ENCODE results near the gene SEC11C.
"Not testable (repeated sequence)": the region's sequence is repeated elsewhere in the genome, so short reads cannot be mapped to it uniquely, and the experiment has no call there.

SEC11C gene

GRCh38 chr18:59139291-59139614 lies 431 bp upstream of the SEC11C start:
- Mint-ChIP-seq H3K27ac (peak overlapping the region; percentile 100), H3K9me3 (no peaks in the 10 kb centered on the region), H3K4me1 (ENCODE audit: low read depth) (peaks cover 44% of the 10 kb centered on the region), H3K27me3 (peaks cover 15% of the 10 kb centered on the region), H3K4me3 (peak overlapping the region; percentile 94), H3K36me3 (ENCODE audit: low read depth) (peaks cover 13% of the 10 kb centered on the region)
- DNase-seq: peak; percentile 95

GRCh38 chr18:59140302-59140885 lies 710 bp downstream of the SEC11C start:
- Mint-ChIP-seq H3K27me3 (peaks cover 8% of the 10 kb centered on the region), H3K4me3 (peak overlapping the region; percentile 94), H3K36me3 (ENCODE audit: low read depth) (peaks cover 13% of the 10 kb centered on the region), H3K4me1 (ENCODE audit: low read depth) (peaks cover 54% of the 10 kb centered on the region), H3K27ac (peak overlapping the region; percentile 100), H3K9me3 (no peaks in the 10 kb centered on the region)
- no peak for DNase-seq

GRCh38 chr18:59141294-59142068 lies 1.8 kb downstream of the SEC11C start:
- no peak for DNase-seq
- H3K27me3 Mint-ChIP-seq: no peaks in the 10 kb centered on the region
- no peaks in the 10 kb centered on the region for H3K9me3 Mint-ChIP-seq
- H3K4me1 Mint-ChIP-seq (ENCODE audit: low read depth): peaks cover 64% of the 10 kb centered on the region
- peak overlapping the region; percentile 100 for H3K27ac Mint-ChIP-seq
- H3K4me3 Mint-ChIP-seq: peak overlapping the region; percentile 94
- H3K36me3 Mint-ChIP-seq (ENCODE audit: low read depth): peaks cover 20% of the 10 kb centered on the region

DNA sequence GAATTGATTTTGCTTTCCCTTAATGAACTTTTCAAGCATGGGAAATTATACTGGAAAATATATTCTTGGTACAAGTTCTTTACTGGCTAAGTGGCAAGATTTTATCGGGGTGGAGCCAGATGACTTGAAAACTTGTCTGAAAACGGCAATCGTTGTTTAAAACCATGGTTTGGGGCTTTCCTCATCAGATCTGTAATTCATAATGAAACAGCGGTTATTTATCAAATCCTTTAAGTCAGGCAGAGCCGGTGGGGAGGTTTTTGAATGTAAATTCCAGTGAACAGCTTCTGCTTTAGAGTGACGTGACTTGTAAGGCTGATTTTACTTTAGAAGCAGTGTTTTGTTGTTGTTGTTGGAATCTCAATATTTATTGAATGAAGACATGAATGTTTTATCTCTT lies 2.6 kb downstream of the SEC11C start:
- peaks cover 68% of the 10 kb centered on the region for H3K4me1 Mint-ChIP-seq (ENCODE audit: low read depth)
- DNase-seq: no peak
- H3K27me3 Mint-ChIP-seq: no peaks in the 10 kb centered on the region
- no peaks in the 10 kb centered on the region for H3K9me3 Mint-ChIP-seq
- peak overlapping the region; percentile 100 for H3K27ac Mint-ChIP-seq
- H3K36me3 Mint-ChIP-seq (ENCODE audit: low read depth): peaks cover 25% of the 10 kb centered on the region
- H3K4me3 Mint-ChIP-seq: peak overlapping the region; percentile 94

- Mint-ChIP-seq H3K4me1 (ENCODE audit: low read depth) (peaks cover 73% of the 10 kb centered on the region), H3K27ac (peak overlapping the region; percentile 100), H3K36me3 (ENCODE audit: low read depth) (peaks cover 29% of the 10 kb centered on the region), H3K4me3 (peak overlapping the region; percentile 94)
- H3K9me3 Mint-ChIP-seq, DNase-seq, H3K27me3 Mint-ChIP-seq: not testable (repeated sequence)
Measured at GRCh38 chr18:59142800-59143416, 3.2 kb downstream of the SEC11C start.

DNA sequence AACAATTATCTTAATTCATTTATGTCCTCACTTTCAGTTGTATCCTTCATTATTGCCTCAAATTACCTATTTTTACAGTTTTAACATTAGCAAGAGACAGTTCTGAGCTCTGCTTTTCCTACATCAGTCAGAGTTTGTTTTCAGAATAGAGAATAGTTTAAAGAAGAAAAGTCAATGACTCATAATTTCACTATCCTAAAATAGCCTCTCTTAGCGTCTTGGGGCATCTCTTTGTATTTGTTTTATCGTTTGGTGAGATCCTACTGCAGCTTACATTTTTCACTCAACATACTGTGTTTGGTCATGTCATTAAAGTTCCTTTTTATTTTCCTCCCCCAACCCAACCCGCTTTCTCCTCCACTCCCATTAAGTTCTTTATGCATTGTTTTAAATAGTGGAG lies 3.8 kb downstream of the SEC11C start:
- Mint-ChIP-seq H3K9me3 (no peaks in the 10 kb centered on the region), H3K27ac (peak overlapping the region; percentile 100), H3K4me3 (peak overlapping the region; percentile 94), H3K36me3 (ENCODE audit: low read depth) (peaks cover 33% of the 10 kb centered on the region), H3K27me3 (no peaks in the 10 kb centered on the region), H3K4me1 (ENCODE audit: low read depth) (peaks cover 76% of the 10 kb centered on the region)
- no peak for DNase-seq

GRCh38 chr18:59144483-59144882 lies 4.8 kb downstream of the SEC11C start:
- H3K4me3 Mint-ChIP-seq: no peak overlapping the region
- H3K27me3 Mint-ChIP-seq: no peaks in the 10 kb centered on the region
- peaks cover 79% of the 10 kb centered on the region for H3K4me1 Mint-ChIP-seq (ENCODE audit: low read depth)
- peaks cover 41% of the 10 kb centered on the region for H3K36me3 Mint-ChIP-seq (ENCODE audit: low read depth)
- no peaks in the 10 kb centered on the region for H3K9me3 Mint-ChIP-seq
- no peak overlapping the region for H3K27ac Mint-ChIP-seq
- no peak for DNase-seq

DNA sequence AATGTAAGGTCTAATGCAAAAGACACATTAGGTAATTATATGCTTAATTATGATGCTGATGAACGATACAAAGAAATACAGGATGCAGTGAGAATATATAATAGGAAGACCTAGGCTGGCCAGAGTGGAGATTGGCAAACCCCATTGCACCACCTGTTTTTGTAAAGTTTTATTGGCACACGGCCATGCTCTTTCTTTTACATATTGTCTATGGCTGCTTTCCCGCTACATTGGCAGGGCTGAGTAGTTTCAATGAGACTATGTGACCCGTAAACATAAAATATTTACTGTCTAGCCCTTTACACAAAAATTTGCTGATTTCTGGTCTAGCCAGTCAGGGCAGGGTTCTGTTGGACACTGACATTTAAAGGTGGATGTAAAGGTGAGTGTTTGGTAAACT lies 5.4 kb downstream of the SEC11C start:
- DNase-seq: no peak
- Mint-ChIP-seq H3K27ac (no peak overlapping the region), H3K9me3 (no peaks in the 10 kb centered on the region), H3K27me3 (no peaks in the 10 kb centered on the region), H3K36me3 (ENCODE audit: low read depth) (peaks cover 44% of the 10 kb centered on the region), H3K4me3 (no peak overlapping the region), H3K4me1 (ENCODE audit: low read depth) (peaks cover 83% of the 10 kb centered on the region)

- Mint-ChIP-seq H3K4me1 (ENCODE audit: low read depth) (peaks cover 63% of the 10 kb centered on the region), H3K27ac (peak overlapping the region; percentile 50), H3K36me3 (ENCODE audit: low read depth) (peaks cover 67% of the 10 kb centered on the region), H3K9me3 (no peaks in the 10 kb centered on the region), H3K4me3 (no peak overlapping the region), H3K27me3 (no peaks in the 10 kb centered on the region)
- DNase-seq: no peak
Measured at GRCh38 chr18:59148192-59148591, 8.5 kb downstream of the SEC11C start.

DNA sequence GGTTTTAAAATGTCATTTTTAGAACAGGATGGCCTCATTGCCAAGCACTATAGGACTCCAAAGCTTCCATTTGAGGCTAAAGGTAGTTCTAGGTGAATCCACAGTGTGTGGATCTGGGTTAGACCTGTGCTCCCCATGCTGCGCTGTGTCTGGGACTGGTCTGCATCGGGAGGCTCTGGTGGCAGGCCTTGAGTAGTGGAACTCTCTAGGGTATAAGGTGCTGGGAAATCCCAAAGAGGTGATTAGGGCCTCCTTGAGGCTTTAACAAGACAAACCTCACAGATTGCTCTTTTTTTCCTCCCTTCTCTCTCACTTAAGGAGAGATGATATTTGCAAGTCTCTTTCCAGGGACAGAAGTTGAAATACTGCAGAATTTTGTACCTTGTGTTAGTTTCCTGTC lies 9.3 kb downstream of the SEC11C start:
- Mint-ChIP-seq H3K4me3 (no peak overlapping the region), H3K36me3 (ENCODE audit: low read depth) (peaks cover 72% of the 10 kb centered on the region), H3K9me3 (no peaks in the 10 kb centered on the region), H3K27ac (peak overlapping the region; percentile 81), H3K4me1 (ENCODE audit: low read depth) (peaks cover 56% of the 10 kb centered on the region), H3K27me3 (no peaks in the 10 kb centered on the region)
- no peak for DNase-seq

GRCh38 chr18:59149416-59149815 lies 9.7 kb downstream of the SEC11C start:
- Mint-ChIP-seq H3K4me3 (no peak overlapping the region), H3K9me3 (no peaks in the 10 kb centered on the region), H3K4me1 (ENCODE audit: low read depth) (peaks cover 52% of the 10 kb centered on the region), H3K36me3 (ENCODE audit: low read depth) (peaks cover 76% of the 10 kb centered on the region), H3K27ac (peak overlapping the region; percentile 81), H3K27me3 (no peaks in the 10 kb centered on the region)
- DNase-seq: no peak

DNA sequence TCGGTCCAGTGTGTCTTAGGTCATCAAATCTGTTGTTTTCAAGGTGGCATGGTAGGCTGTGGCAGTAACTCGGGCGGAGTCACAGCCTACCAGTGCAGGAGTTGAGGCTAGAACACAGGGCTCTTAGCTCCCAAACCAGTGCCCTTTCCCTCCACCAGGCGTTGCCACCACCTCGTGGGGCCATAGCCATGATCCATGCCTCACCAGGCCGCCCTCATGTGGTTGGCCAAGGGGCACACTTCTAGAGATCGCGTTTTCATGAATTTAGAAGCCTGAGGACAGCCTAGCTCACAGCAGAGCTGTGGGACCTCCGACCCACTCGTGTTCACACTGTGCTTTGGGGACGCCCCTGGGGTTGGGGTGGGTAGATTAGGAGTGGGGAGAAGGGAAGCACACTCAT lies 10.6 kb downstream of the SEC11C start:
- Mint-ChIP-seq H3K9me3 (no peaks in the 10 kb centered on the region), H3K4me3 (no peak overlapping the region), H3K36me3 (ENCODE audit: low read depth) (peaks cover 84% of the 10 kb centered on the region), H3K4me1 (ENCODE audit: low read depth) (peaks cover 45% of the 10 kb centered on the region), H3K27ac (no peak overlapping the region), H3K27me3 (no peaks in the 10 kb centered on the region)
- DNase-seq: no peak

- no peaks in the 10 kb centered on the region for H3K9me3 Mint-ChIP-seq
- H3K4me3 Mint-ChIP-seq: no peak overlapping the region
- no peak overlapping the region for H3K27ac Mint-ChIP-seq
- H3K4me1 Mint-ChIP-seq (ENCODE audit: low read depth): peaks cover 9% of the 10 kb centered on the region
- H3K27me3 Mint-ChIP-seq: no peaks in the 10 kb centered on the region
- H3K36me3 Mint-ChIP-seq (ENCODE audit: low read depth): peaks cover 94% of the 10 kb centered on the region
- DNase-seq: no peak
Measured at GRCh38 chr18:59155153-59155552, 15.5 kb downstream of the SEC11C start.

GRCh38 chr18:59156316-59156715 lies 16.6 kb downstream of the SEC11C start:
- DNase-seq: no peak
- no peak overlapping the region for H3K4me3 Mint-ChIP-seq
- H3K27ac Mint-ChIP-seq: no peak overlapping the region
- H3K36me3 Mint-ChIP-seq (ENCODE audit: low read depth): peaks cover 90% of the 10 kb centered on the region
- H3K4me1 Mint-ChIP-seq (ENCODE audit: low read depth): no peaks in the 10 kb centered on the region
- no peaks in the 10 kb centered on the region for H3K27me3 Mint-ChIP-seq
- H3K9me3 Mint-ChIP-seq: no peaks in the 10 kb centered on the region

DNA sequence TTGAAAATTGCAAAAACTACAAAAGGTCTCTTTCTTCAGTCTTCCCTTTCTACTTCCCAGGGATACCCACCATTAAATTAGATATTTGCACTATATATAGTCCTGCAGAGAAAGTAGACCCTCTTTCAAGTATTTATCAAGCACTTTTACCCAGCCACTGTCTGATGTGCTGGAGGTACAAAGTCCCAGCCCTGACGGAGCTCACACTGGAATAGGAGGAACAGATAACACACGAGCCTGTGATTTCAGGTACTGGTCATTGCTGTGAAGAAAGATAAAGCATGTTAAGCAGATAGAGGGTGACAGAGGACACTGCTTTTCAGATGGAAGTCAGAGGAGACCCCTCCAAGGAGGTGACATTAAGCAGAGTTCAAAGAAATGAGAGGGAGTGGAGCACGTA lies 19.6 kb downstream of the SEC11C start:
- DNase-seq: no peak
- H3K4me3 Mint-ChIP-seq: no peak overlapping the region
- H3K4me1 Mint-ChIP-seq (ENCODE audit: low read depth): no peaks in the 10 kb centered on the region
- H3K9me3 Mint-ChIP-seq: no peaks in the 10 kb centered on the region
- H3K27ac Mint-ChIP-seq: no peak overlapping the region
- H3K36me3 Mint-ChIP-seq (ENCODE audit: low read depth): peaks cover 65% of the 10 kb centered on the region
- H3K27me3 Mint-ChIP-seq: no peaks in the 10 kb centered on the region

Measured in activated T-cell treated with anti-CD3 and anti-CD28 coated beads, Interleukin-2, amount 50 U/mL, for 24 hours (primary cell).